ENCODE data around the gene NLRC3. TPM values are rescaled to one million over a fixed set of nuclear protein-coding genes. Genes with fewer than 3 reads are reported as not detected.
A peak's percentile ranks its signal among the peaks of the same experiment; 100 is the strongest.

The NLRC3 gene, protein sequence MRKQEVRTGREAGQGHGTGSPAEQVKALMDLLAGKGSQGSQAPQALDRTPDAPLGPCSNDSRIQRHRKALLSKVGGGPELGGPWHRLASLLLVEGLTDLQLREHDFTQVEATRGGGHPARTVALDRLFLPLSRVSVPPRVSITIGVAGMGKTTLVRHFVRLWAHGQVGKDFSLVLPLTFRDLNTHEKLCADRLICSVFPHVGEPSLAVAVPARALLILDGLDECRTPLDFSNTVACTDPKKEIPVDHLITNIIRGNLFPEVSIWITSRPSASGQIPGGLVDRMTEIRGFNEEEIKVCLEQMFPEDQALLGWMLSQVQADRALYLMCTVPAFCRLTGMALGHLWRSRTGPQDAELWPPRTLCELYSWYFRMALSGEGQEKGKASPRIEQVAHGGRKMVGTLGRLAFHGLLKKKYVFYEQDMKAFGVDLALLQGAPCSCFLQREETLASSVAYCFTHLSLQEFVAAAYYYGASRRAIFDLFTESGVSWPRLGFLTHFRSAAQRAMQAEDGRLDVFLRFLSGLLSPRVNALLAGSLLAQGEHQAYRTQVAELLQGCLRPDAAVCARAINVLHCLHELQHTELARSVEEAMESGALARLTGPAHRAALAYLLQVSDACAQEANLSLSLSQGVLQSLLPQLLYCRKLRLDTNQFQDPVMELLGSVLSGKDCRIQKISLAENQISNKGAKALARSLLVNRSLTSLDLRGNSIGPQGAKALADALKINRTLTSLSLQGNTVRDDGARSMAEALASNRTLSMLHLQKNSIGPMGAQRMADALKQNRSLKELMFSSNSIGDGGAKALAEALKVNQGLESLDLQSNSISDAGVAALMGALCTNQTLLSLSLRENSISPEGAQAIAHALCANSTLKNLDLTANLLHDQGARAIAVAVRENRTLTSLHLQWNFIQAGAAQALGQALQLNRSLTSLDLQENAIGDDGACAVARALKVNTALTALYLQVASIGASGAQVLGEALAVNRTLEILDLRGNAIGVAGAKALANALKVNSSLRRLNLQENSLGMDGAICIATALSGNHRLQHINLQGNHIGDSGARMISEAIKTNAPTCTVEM
- total RNA-seq (1 to 10 TPM in 6 of 10 donors, under 1 TPM in 4; 0.42 to 2.5 (median 1.1) TPM), polyA plus RNA-seq (under 1 TPM; 0.26 to 0.88 TPM)
- long read RNA-seq, donor 1, partial matches to known transcripts: 0 of 1 reads
- long read RNA-seq, donor 1, other reads (novel, unspliced or antisense): 1 of 1 reads
- long read RNA-seq, donor 2, partial matches to known transcripts: 0 of 3 reads
- long read RNA-seq, donor 2, other reads (novel, unspliced or antisense): 3 of 3 reads
- long read RNA-seq, donor 3, partial matches to known transcripts: 1 of 1 reads
- long read RNA-seq, donor 3, other reads (novel, unspliced or antisense): 0 of 1 reads

DNA sequence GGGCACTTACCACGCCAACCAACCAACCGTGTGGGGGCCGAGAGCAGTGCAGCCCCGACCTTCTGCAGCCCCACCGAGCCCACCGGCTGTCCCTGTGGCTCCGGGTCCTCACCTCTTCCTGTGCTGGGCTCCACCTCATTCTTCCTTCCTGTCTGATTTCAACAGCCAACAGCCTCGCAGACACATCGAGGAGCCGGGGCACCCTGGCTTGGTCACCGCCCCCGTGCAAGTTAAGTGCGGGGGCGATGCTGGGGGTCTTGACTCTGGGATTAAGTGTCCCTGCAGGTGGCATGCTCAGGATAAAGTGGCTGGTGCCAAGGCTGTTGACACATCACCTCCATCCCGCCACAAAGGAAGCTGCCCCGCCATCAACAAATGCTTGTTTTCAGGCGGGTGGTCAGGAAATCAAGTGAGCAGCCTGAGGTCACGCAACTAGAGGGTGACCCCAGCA, at the start of gene NLRC3:
TSS of gene NLRC3 (minus strand) at position 102 of the 451 bp plus-strand sequence. CDS start 12,367 bp downstream, outside the sequence.
- Histone ChIP-seq H3K27me3 (peaks cover 0 to 22% (median 0%) of the 10 kb centered on the region in 7 donors), H3K4me1 (peaks cover 0 to 40% (median 0%) of the 10 kb centered on the region in 9 donors), H3K27ac (peak within 1 kb of the TSS in 2 of 10 donors; percentile 35 to 86), H3K36me3 (peaks cover 0 to 8% (median 0%) of the 10 kb centered on the region in 9 donors), H3K9me3 (no peaks in the 10 kb centered on the region), H3K4me3 (peak within 1 kb of the TSS; percentile 4 to 53 (median 34))
- 41 to 46% methylated on average over 18 of the region's 18 CpGs for WGBS, 2 donors
- TF ChIP-seq, protein P1, sequence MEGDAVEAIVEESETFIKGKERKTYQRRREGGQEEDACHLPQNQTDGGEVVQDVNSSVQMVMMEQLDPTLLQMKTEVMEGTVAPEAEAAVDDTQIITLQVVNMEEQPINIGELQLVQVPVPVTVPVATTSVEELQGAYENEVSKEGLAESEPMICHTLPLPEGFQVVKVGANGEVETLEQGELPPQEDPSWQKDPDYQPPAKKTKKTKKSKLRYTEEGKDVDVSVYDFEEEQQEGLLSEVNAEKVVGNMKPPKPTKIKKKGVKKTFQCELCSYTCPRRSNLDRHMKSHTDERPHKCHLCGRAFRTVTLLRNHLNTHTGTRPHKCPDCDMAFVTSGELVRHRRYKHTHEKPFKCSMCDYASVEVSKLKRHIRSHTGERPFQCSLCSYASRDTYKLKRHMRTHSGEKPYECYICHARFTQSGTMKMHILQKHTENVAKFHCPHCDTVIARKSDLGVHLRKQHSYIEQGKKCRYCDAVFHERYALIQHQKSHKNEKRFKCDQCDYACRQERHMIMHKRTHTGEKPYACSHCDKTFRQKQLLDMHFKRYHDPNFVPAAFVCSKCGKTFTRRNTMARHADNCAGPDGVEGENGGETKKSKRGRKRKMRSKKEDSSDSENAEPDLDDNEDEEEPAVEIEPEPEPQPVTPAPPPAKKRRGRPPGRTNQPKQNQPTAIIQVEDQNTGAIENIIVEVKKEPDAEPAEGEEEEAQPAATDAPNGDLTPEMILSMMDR (IDR thresholded peaks at IDR 0.05): no peak
- peak in 4 of 8 donors; percentile 20 to 48 (median 26) for ATAC-seq
- DNase-seq: no peak
- intact Hi-C loops (cut with DNase I): no loop called here

DNA sequence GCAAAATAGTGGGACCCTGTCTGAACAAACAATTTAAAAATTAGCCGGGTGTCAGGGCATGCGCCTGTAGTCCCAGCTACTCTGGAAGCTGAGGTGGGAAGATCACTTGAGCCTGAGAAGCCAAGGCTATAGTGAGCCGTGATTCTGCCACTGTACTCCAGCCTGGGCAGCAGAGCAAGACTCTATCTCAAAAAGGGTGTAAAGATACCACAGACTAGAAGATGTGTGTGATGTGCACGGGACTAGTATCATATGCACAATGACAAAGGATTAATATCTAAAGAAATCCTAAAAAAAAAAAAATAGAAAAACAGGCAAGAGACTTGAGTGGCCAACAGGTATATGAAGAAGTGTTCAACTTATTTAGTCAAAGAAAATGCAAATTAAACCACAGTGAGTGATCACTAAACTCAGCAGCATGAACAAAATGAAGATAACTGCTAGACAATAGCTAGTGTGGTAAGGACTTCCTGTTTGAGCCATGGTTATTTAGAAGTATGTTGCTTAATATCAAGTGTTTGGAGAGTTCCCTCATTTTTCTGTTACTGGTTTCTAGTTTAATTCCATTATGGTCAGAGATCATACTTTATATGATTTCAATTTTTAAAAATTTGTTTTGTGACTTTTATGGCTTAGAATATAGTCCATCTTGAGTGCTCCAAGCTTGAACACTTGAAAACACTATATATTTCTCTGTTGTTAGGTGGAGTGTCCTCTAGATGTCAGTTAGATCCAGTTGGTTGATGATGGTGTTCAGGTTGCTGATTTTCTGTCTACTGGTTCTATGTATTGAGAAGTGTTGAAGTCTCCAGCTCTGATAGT, 48.9 kb upstream of the NLRC3 start:
- TF ChIP-seq, protein P1 (IDR thresholded peaks at IDR 0.05): no peak
- Histone ChIP-seq H3K27me3 (no peaks in the 10 kb centered on the region), H3K27ac (peak overlapping the region in 1 of 10 donors; percentile 49), H3K36me3 (no peaks in the 10 kb centered on the region), H3K4me3 (no peak overlapping the region), H3K4me1 (peaks cover 0 to 32% (median 0%) of the 10 kb centered on the region in 9 donors), H3K9me3 (no peaks in the 10 kb centered on the region)
- intact Hi-C loops (cut with DNase I): no loop called here
- 84 to 86% methylated on average over 4 of the region's 4 CpGs for WGBS, 2 donors
- ATAC-seq: no peak
- no peak for DNase-seq

DNA sequence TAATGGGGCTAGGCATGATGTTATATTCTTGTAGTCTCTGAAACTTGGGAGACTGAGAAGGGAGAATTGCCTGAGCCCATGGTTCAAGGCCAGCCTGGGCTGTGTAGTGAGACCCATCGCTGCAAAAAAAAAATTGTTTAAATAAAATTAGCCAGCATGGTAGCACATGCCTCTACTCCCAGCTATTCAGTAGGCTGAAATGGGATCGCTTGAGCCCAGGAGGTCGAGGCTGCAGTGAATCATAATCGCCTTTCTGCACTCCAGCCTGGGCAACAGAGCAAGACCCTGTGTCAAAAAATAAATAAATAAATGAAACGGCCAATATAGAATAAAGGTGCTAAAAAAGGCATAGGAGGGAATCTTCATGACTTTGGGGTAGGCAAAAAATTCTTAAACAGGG, 48.1 kb upstream of the NLRC3 start:
- no peaks in the 10 kb centered on the region for H3K9me3 ChIP-seq
- ATAC-seq (no peak), DNase-seq (no peak)
- H3K36me3 ChIP-seq: no peaks in the 10 kb centered on the region
- 96% methylated on average over 5 of the region's 5 CpGs for WGBS, 2 donors
- intact Hi-C loops (cut with DNase I): no loop called here
- H3K27ac ChIP-seq: no peak overlapping the region
- no peak overlapping the region for H3K4me3 ChIP-seq
- H3K4me1 ChIP-seq: peaks cover 0 to 32% (median 0%) of the 10 kb centered on the region in 9 donors
- no peaks in the 10 kb centered on the region for H3K27me3 ChIP-seq
- TF ChIP-seq, protein P1 (IDR thresholded peaks at IDR 0.05): no peak

Measured in heart right ventricle (tissue), 16 donors.